Hematopoietic multipotent progenitor cell treated with erythropoietin and hydrocortisone succinate and interleukin-3 and kit ligand, for 6 days (in vitro differentiated cells): ENCODE results near the gene TGFBR1.
"Not testable (repeated sequence)": the region's sequence is repeated elsewhere in the genome, so short reads cannot be mapped to it uniquely, and the experiment has no call there.

Source experiments
- DNase-seq: peaks from one replicate; pipeline ENCODE4 v3.0.0-alpha.2; 2015

Gene TGFBR1

DNA sequence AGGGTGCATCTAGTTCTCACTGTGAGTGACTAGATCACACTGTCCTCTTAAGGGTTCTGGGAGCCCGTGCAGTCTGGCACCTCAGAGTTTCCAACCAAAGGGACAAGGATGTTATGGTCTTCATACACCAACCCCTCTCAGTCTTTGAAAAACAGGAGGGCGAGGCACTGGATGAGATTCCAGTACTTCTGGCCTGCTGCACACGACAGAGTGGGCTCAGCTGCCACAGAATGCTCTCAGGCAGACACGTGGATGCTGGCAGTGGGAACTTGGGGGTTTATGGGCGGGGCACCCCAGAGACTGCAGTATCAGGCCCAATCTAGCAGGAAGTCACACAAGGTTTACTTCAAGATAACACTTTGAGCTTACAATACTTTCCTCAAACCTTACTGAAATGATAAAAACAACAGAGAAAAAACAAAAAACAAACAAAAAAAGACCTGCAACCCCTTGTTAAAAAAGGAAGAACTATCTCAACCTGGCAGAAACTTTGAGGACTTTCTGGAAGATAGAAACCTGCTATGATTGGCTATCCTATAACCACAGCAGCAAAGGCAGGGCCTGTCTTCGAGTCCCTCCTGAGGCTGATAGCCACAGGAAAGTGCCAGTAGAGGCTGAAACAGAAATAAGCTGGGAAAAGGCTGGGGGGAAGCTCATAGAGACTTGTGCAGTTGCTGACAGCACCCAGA lies 28.3 kb upstream of the TGFBR1 start:
- peak; percentile 91 for DNase-seq

DNA sequence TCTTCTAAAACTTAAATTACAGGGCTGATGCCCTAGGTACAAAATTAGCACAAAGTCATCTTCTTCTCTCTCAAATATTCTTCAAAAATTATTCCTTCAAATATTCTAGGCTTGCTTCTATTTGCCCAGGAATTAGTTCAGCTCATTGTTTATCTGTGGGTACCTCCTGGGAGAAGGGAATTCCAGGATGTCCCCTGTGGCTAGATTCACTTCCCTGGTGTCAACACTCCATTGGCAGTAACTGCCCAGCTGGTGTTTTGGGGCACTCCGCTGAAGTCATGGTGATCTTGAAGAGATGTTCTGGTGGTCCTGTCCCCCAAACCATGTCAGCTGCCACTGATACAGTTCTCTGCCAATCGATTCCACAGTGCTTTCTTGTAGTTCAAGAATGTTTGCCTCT lies 26.2 kb upstream of the TGFBR1 start:
- DNase-seq, result no peak

- no peak for DNase-seq
These were observed 25.4 kb upstream of the TGFBR1 start for GRCh38 chr9:99079542-99079941.

DNA sequence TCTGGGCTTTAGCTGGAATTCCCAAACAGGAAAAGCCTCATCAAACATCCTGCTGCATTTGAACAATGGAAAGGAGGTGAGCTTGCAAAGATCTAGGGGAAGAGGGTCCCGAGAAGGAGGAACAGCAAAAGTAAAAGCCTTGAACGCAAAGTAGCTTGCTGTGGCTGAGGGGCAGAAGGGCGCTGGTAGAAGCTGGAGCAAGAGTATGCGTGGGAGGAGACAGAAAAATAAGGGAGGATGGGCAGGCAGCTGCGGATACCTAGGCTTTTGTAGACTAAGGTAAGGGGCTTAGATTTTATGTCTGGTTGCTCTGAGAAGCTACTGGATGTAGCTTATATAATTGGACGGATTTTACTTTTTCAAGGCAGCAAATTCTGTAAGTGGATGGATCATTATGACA lies 21.9 kb upstream of the TGFBR1 start:
- DNase-seq, result no peak

DNA sequence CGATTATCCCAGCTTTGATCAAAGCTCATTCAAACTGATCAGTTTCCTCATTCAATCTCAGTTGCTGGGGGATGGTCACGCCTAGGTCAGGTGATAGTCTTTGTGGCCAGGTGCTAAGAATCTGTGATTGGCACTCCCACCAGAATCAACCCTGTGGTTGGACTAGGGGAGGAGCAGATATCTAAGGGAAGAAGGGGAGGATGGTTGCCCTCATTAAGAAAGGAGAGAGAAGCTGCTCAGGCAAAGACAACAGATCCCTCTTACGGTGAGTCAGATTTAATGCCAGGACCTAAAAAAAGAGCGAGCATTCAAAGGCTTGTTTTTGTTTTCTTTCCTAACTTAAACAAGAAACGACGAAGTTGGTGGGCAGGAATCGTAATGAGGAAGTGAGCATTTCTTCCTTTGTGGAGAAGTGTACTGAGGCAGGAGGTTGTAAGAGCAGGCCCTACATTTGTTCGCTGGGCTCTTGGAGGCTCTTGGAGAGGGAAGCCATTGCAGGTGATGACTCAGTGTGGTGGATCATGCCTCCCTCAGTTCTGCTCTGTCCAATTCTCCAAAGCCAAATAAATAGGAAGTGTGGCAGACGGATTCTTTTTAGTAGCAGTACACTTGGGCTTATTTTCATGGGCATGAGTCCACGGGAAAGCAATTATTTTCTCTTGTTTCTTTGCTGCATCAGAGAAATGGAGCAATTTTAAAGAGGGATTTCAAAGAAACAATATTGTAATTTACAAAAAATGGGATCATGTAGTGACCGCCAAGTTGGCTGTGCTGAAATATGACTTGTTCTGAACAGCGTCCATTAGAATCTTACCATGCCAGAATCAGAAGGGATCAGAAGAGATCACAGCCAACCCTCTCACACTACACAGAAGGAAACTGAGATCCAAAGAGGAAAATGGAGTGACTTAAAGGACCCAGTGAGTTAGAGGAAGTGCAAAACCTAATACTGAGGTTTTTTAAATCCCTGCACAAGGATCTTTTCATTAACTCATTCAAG lies 18.7 kb upstream of the TGFBR1 start:
- no peak for DNase-seq

DNA sequence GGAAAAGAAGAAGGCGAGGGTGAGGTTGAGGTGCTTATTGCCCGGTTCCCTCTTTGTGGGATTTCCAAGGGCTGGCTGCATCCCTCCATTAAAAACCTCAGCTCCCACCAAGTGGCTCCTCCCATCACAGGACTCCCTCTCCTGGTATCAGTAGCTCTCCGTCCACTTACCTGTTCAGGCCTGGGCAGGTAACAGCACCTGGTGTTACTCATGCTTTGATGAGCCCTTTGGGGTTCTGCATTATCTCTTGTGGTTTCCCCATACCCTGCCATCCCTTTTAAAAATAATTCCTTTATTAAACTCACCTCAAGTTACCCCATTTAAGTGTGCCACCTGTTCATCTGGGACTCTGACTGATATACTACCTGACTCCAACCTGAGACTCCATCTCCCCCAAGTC lies 17.5 kb upstream of the TGFBR1 start:
- DNase-seq, result no peak

DNA sequence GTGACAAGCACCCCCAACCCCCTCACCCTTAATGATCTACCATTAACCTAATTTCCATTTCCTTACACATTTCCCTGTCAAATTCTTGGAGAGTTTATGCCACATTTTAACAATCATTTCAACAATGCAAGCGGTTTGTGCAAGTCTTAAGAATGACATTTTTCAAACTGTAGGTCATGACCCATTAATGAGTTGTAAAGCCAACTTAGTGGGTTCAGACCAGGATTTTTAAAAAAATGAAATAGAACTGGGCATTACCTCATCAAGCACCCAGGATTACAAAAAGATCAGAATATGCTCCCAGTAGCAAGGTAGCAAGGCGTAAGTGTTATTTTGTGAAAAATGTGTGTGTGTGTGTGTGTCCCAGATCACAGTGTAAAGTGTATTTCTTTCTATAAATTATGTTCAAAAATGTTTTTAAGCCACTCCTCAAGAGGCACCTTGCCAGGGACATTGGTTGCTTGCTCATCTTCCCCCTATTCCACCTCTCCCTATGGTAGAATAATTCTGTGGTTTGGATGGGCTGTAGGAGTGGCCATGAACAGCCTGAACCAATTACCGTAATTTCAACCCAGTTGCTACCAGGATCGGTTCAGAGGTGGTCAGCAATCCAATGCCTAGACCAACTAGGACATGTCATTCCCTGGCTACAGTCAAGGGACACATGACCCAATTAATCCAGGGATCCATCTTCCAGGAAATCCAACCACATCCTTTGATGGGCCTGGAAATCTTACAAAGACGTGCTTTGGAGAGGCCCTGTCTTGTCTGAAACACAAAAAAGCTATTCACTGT lies 14.4 kb upstream of the TGFBR1 start:
- DNase-seq, result no peak

- DNase-seq, result peak; percentile 83
These were observed 12.0 kb upstream of the TGFBR1 start for GRCh38 chr9:99092643-99093491.

DNA sequence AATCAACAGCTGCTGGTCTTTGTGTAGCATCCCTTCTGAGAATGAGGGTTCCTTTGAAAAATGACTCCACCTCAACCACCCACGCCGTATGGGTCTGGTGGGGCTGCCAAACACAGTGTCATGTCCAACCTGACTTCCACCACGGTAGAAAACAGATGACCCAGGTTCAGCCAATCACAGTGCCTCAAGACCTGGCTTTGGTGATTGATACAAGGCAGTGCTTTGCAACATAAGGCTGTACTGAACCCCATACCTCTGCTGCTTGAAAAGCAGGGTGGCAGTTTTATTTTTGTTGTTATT lies 11.5 kb upstream of the TGFBR1 start:
- DNase-seq, result no peak

DNA sequence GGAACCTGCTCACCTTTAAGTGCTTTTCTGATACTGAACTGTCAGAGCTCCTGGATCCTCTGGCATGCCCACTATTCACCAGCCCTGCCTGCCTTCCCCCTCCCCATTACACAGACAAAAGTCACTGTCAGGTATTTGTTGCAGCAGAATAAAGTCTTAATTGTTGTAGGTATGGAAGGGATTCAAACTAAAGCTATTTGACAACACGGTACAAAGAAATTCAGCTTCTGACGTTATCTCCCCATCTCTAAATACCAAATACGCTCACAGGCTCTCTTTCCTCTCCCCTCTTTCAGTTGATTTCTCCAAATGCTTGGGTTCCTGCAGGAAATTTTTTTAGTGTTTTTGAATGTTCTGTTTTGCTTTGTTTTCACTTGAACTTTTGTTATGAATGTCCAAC lies 9.3 kb upstream of the TGFBR1 start:
- DNase-seq, result no peak

DNA sequence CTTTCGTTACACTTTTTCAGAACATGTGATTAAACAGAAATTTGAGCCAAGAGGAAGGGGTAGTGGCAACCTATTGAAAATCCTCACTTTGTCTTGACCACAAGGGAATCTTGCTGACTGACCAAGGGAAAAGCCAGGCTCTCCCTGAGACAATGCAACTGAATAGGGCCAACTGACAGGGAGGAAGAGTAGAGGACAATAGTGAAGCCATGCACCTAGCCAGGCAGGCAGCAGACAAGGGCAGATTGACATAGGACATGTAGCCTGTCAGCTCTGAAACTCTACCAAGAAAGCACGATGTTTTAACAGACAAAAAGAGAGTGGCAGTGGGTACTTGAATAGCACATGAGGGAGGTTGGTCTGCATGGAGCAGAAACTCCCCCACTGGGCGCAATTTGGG lies 8.5 kb upstream of the TGFBR1 start:
- DNase-seq, result no peak

GRCh38 chr9:99099806-99100585 lies 4.9 kb upstream of the TGFBR1 start:
- not testable (repeated sequence) for DNase-seq

GRCh38 chr9:99101271-99101670 lies 3.6 kb upstream of the TGFBR1 start:
- no peak for DNase-seq

DNA sequence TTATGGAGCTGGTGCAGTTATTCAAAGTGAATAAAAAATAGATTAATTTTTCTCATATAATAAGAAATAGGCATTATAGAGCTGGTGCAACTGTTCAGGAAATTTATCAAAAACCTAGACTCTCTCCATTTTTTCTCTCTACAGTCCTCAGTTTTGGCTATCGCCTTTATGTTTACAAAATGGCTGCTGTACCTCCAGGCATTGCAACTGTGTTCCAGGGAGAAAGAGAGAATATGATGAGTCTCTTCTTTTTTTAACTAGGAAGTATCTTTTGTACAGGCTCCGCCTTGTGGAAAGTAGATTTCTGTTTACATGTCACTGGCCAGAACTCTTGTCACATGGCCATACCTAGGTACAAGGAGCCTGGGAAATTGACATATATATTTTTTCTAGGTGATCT lies 3.1 kb upstream of the TGFBR1 start:
- no peak for DNase-seq

- no peak for DNase-seq
These were observed 1.6 kb upstream of the TGFBR1 start for GRCh38 chr9:99103054-99103895.

DNA sequence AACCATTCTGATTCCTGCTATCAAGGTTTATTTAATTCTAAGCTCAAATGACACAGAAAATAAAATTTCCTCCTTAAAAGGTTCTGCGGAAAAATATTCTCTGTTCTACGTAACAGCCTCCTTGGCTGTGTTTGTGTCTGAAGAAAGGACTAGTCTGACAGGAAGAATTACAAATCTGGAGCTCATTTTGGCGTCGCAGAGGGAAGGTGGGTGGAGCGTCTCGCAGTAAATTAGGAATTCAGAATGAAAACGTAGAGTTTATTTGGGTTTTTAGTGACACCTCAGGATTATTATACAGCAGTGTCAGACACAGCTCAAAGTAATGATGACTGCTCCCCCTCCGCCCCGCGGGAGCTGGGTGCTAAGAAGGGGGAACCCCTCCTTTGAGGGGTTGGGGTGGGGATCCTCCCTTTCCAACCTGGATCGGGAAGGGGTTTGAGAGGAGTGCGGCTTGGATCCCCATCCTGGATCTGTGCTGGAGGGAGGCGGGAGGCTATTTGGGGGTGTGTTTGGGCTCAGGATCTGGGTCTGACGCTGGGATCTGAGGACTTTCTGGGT lies 933 bp upstream of the TGFBR1 start:
- DNase-seq, result no peak

DNA sequence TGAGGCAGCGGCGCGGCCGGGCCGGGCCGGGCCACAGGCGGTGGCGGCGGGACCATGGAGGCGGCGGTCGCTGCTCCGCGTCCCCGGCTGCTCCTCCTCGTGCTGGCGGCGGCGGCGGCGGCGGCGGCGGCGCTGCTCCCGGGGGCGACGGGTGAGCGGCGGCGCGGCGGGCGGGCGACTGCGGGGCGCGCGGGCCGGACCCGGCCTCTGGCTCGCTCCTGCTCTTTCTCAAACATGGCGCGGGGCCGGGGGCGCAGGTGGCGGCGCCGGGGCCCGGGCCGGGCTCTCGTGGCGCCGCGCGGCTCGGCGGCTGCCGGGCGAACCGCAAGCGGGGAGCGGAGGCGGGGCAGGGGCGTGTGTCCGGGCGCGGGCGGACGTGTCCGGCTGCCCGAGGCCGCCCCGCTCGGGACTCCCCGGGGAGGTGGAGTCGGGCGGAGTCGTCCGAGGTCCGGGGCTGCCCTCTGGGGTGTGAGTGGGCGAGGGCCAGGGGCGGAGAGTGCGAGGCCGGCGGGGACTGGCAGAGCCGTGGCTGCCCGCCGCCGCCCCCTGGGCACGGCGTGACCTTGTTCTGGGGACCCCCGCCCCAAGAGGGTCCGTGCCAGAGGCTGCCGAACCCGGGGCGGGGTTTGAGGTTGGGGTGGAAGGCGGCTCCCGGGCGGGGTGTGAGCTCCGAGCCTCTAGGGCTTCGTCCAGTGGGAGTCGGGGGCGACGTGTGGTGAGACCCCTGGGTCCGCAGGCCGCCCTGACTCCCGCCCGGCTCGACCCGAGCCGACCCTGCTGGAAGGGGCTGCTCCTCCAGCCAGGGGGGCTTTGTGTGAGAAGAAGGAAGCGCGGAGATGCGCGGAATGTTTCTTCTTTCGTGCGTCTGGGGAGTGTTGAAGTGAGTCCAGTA lies 485 bp downstream of the TGFBR1 start:
- DNase-seq, result peak; percentile 56

DNA sequence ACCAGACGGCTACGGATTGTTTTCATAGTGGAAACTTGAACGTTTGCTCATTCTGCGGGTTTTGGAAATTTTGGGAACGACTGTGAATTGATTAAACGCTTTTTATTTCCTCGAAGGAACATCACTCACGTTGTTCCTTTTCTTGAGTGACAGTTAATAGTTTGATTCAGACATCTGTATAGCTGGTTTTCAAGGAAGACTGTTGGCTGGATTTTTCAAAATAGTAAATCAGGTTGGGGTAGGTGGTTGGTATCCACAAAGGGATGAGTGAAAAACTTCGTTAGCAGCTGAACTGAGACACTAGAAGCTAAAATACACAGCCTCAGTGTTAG lies 1.1 kb downstream of the TGFBR1 start:
- no peak for DNase-seq

- DNase-seq, result no peak
These were observed 2.5 kb downstream of the TGFBR1 start for GRCh38 chr9:99107421-99107820.

- no peak for DNase-seq
These were observed 3.2 kb downstream of the TGFBR1 start for GRCh38 chr9:99108131-99108530.
